Measurements from ENCODE around the gene R3HDM4. TPM values are rescaled to one million over a fixed set of nuclear protein-coding genes. Genes with fewer than 3 reads are reported as not detected.
A peak's percentile ranks its signal among the peaks of the same experiment; 100 is the strongest.

The R3HDM4 gene
- total and polyA plus RNA-seq, 10 of the 15 experiments (the other 5 are each of a cell fraction or from before 2014, with no cell fraction given) = 1.3 to 65.8 (median 27.7) TPM

GRCh38 chr19:884420-885211, 28.4 kb downstream of the R3HDM4 start:
- Histone ChIP-seq H3K9me3 (replicated peaks; ENCODE audit: control insufficient read depth, insufficient read depth, low read length) (no peaks in the 10 kb centered on the region; the same call in 2 of the 3 replicates), H3K27me3 (replicated peaks in 1 of 2; ENCODE audit: control insufficient read depth in 2 of 2, insufficient read depth in 2 of 2, low read length in 1 of 2) (no peaks in the 10 kb centered on the region), H3K4me3 (no peak overlapping the region), H3K36me3 (ENCODE audit: control insufficient read depth in 2 of 2, insufficient read depth in 2 of 2, low read length in 1 of 2) (peaks cover 0 to 3% of the 10 kb centered on the region in 2 experiments; a peak in 3 of 4 replicates), H3K4me1 (ENCODE audit: control insufficient read depth, insufficient read depth, low read length) (no peaks in the 10 kb centered on the region), H3K27ac (ENCODE audit: control insufficient read depth, insufficient read depth) (no peak overlapping the region), H4K20me1 (ENCODE audit: control insufficient read depth, insufficient read depth) (no peaks in the 10 kb centered on the region), H3K4me2 (ENCODE audit: control insufficient read depth, insufficient read depth) (no peak overlapping the region), H3K9ac (ENCODE audit: control insufficient read depth, insufficient read depth, low read length) (no peak overlapping the region), H2AFZ (ENCODE audit: control insufficient read depth, low read depth, low read length) (no peak overlapping the region), H3K79me2 (ENCODE audit: control insufficient read depth, insufficient read depth, low read length) (no peaks in the 10 kb centered on the region)
- DNase-seq (ENCODE audit: low read depth, low spot score) (no peak), ATAC-seq (no peak), FAIRE-seq (no peak)
- 92% methylated on average over 36 of the region's 51 CpGs for WGBS (ENCODE audit: insufficient coverage, insufficient replicate concordance, low lambda C conversion rate, missing lambda C conversion rate)
- in situ Hi-C loops (cut with MboI) = no loop called here
- CTCF ChIA-PET = no interaction called here
- POLR2A ChIA-PET = no interaction called here
- no TSS peak for BruUV-seq (replicated peaks)
- SMC1A ChIA-PET (ENCODE audit: uncharacterized antibody, unreplicated experiment) = no interaction called here
- RAD21 ChIA-PET (ENCODE audit: unreplicated experiment) = no interaction called here
- TF ChIP-seq POLR2A (IDR thresholded peaks at IDR 0.05; ENCODE audit: low read depth, low read length) (peak; percentile 43; the same call in 1 of the 2 replicates), HCFC1 (IDR thresholded peaks at IDR 0.05; ENCODE audit: low read length) (no peak)
- intact Hi-C loops (cut with micrococcal nuclease; ENCODE audit: unreplicated experiment) = no loop called here

GRCh38 chr19:883661-884211, 29.3 kb downstream of the R3HDM4 start:
- TF ChIP-seq TAF1 (IDR thresholded peaks at IDR 0.05; ENCODE audit: borderline replicate concordance, low read depth, low read length) = no peak
- TF ChIP-seq ELK1 (IDR thresholded peaks at IDR 0.05; ENCODE audit: low read depth, low read length) = no peak
- TF ChIP-seq SMC3 (IDR thresholded peaks at IDR 0.05; ENCODE audit: borderline replicate concordance, low read length) = no peak
- TF ChIP-seq, protein P1, sequence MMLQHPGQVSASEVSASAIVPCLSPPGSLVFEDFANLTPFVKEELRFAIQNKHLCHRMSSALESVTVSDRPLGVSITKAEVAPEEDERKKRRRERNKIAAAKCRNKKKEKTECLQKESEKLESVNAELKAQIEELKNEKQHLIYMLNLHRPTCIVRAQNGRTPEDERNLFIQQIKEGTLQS (IDR thresholded peaks at IDR 0.05; ENCODE audit: borderline replicate concordance, extremely low read depth, low read depth, low read length) = no peak
- TF ChIP-seq PML (IDR thresholded peaks at IDR 0.05; ENCODE audit: low read length) = no peak
- no peak for FAIRE-seq
- WGBS (ENCODE audit: insufficient coverage, insufficient replicate concordance, low lambda C conversion rate, missing lambda C conversion rate) = 90% methylated on average over 22 of the region's 22 CpGs
- ChIA-PET CTCF (no interaction called here), RAD21 (ENCODE audit: unreplicated experiment) (no interaction called here), SMC1A (ENCODE audit: uncharacterized antibody, unreplicated experiment) (no interaction called here), POLR2A (interaction anchor here (0.7 kb wide), 1 partner anchor 209 kb away, joined by 3 read pairs; no protein-coding TSS in a partner anchor)
- Histone ChIP-seq H2AFZ (ENCODE audit: control insufficient read depth, low read depth, low read length) (no peak overlapping the region), H3K36me3 (ENCODE audit: control insufficient read depth in 2 of 2, insufficient read depth in 2 of 2, low read length in 1 of 2) (peaks cover 0 to 3% of the 10 kb centered on the region in 2 experiments; a peak in 3 of 4 replicates), H3K4me1 (ENCODE audit: control insufficient read depth, insufficient read depth, low read length) (no peaks in the 10 kb centered on the region), H3K27ac (ENCODE audit: control insufficient read depth, insufficient read depth) (no peak overlapping the region), H3K79me2 (ENCODE audit: control insufficient read depth, insufficient read depth, low read length) (no peaks in the 10 kb centered on the region), H3K4me2 (ENCODE audit: control insufficient read depth, insufficient read depth) (no peak overlapping the region), H3K27me3 (replicated peaks in 1 of 2; ENCODE audit: control insufficient read depth in 2 of 2, insufficient read depth in 2 of 2, low read length in 1 of 2) (no peaks in the 10 kb centered on the region), H4K20me1 (ENCODE audit: control insufficient read depth, insufficient read depth) (no peaks in the 10 kb centered on the region), H3K9me3 (replicated peaks; ENCODE audit: control insufficient read depth, insufficient read depth, low read length) (no peaks in the 10 kb centered on the region; the same call in 2 of the 3 replicates), H3K4me3 (no peak overlapping the region), H3K9ac (ENCODE audit: control insufficient read depth, insufficient read depth, low read length) (no peak overlapping the region)
- in situ Hi-C loops (cut with MboI) (no loop called here), intact Hi-C loops (cut with micrococcal nuclease; ENCODE audit: unreplicated experiment) (no loop called here)
- ATAC-seq = no peak
- no peak for DNase-seq (ENCODE audit: low read depth, low spot score)
- BruUV-seq (replicated peaks) = no TSS peak

All from GM12878 (cell line).